ENCODE data around the gene PTPRF. TPM values are rescaled to one million over a fixed set of nuclear protein-coding genes. Genes with fewer than 3 reads are reported as not detected.

PTPRF gene
- polyA plus RNA-seq, 1 experiment: 97.0 TPM

DNA sequence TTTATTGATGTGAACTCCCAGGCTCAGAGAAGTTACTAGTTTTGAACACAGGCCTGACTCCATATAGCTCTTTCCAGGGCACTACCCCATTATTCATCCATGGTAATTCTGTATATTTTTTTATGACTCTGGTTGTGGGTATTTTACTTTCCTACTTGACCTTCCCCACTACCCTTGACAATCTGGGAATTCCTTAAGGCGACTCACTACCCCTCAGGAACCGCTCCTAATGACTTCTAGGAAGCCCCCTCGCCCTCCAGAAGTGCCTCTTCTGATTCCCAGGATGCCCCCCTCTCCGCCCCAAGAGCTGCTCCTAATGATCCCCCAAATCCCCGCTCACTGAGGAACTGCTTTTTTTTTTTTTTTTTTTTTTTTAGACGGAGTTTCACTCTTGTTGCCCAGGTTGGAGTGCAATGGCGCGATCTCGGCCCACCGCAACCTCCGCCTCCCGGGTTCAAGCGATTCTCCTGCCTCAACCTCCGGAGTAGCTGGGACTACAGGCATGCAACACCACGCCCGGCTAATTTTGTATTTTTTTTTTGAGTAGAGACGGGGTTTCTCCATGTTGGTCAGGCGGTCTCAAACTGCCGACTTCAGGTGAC lies 118.3 kb downstream of the PTPRF start:
- DNase-seq (ENCODE audit: low read depth): no peak
- POLR2A ChIA-PET: interaction anchor here (1.2 kb wide), 1 partner anchor 23 kb away, joined by 4 read pairs; no protein-coding TSS in a partner anchor

DNA sequence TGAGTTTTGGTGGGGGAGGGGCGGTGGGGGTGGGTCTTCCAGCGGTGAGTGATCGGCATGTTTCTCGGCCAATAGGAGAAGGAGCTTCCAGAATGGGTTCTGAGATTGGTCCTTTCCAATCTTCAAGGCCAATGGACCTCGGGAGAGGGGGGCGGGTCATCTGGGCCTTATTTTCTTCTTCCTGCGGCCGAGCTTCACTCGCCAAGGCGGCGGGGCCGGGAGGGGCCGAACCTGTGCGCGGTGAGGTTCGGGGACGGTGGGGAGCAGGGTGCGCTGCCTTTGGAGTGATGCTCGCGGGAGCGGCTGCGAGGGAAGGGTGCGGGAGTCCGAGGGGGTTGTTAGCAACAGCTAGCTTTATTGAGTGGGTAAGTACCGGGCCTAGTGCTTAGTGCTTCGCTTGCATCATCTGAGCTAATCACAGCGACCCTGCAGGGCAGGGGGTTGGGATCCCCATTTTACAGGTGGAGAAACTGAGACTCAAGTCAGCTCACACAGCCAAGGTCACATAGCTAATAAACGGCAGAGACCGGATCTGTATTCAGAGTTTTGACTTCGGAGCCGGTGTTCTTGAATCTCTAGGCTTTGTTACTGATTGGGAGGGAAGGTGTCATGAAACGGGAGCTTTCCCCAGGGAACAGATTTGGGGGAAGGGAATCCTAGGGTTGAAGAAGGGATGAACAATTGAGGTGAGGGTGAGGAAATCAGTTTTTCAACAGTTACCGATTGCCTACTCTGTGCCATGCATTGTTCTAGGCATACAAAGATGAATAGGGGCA lies 119.8 kb downstream of the PTPRF start:
- Histone ChIP-seq H3K27me3 (ENCODE audit: control insufficient read depth, insufficient read depth, low read length) (no peaks in the 10 kb centered on the region), H3K36me3 (ENCODE audit: control insufficient read depth, insufficient read depth, low read length) (peaks cover 5% of the 10 kb centered on the region), H3K4me3 (ENCODE audit: low read depth, low read length) (peak overlapping the region; percentile 94)
- peak; percentile 69 for DNase-seq (ENCODE audit: low read depth)
- CTCF ChIA-PET: interaction anchor here (1.0 to 2.5 kb wide), 7 partner anchors 16 to 424 kb away, joined by 3 to 9 read pairs (median 3); no protein-coding TSS in a partner anchor
- POLR2A ChIA-PET: interaction anchor here (0.5 to 1.2 kb wide), 8 partner anchors 16 to 418 kb away, joined by 3 to 6 read pairs (median 3); no protein-coding TSS in a partner anchor
- TF ChIP-seq, protein P1, sequence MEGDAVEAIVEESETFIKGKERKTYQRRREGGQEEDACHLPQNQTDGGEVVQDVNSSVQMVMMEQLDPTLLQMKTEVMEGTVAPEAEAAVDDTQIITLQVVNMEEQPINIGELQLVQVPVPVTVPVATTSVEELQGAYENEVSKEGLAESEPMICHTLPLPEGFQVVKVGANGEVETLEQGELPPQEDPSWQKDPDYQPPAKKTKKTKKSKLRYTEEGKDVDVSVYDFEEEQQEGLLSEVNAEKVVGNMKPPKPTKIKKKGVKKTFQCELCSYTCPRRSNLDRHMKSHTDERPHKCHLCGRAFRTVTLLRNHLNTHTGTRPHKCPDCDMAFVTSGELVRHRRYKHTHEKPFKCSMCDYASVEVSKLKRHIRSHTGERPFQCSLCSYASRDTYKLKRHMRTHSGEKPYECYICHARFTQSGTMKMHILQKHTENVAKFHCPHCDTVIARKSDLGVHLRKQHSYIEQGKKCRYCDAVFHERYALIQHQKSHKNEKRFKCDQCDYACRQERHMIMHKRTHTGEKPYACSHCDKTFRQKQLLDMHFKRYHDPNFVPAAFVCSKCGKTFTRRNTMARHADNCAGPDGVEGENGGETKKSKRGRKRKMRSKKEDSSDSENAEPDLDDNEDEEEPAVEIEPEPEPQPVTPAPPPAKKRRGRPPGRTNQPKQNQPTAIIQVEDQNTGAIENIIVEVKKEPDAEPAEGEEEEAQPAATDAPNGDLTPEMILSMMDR (IDR thresholded peaks at IDR 0.05; ENCODE audit: insufficient read depth, low read depth, low read length): no peak

More for the DNA sequence above, 118.3 kb downstream of the PTPRF start:
- TF ChIP-seq, protein P1 (IDR thresholded peaks at IDR 0.05; ENCODE audit: insufficient read depth, low read depth, low read length): no peak
- Histone ChIP-seq H3K36me3 (ENCODE audit: control insufficient read depth, insufficient read depth, low read length) (peaks cover 2% of the 10 kb centered on the region; the same call in 1 of the 2 replicates), H3K27me3 (ENCODE audit: control insufficient read depth, insufficient read depth, low read length) (no peaks in the 10 kb centered on the region; the same call in 1 of the 2 replicates), H3K4me3 (ENCODE audit: low read depth, low read length) (peak overlapping the region; percentile 94)
- CTCF ChIA-PET: interaction anchor here (1.0 to 2.5 kb wide), 2 partner anchors 286 to 422 kb away, joined by 3 to 7 read pairs; no protein-coding TSS in a partner anchor

DNA sequence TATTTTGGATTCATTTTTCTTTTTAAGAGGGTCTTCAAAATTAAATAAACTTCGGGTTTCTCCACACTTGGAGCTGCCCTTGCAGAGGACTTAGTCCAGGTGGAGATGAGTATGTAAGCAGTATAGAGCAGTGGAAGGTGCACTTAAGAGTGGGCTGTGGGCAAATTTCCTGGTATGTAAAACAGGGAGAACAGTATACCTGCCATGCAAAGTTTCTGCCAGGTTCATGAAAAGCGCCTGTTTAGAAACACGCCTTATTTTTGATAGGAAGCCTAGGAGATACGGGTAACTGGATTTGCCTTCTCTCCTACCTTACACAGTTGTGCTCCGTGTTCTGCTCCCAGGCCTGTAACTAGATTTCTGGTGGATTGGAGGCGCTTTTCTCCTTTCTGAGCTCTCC lies 120.5 kb downstream of the PTPRF start:
- DNase-seq (ENCODE audit: low read depth): no peak
- POLR2A ChIA-PET: interaction anchor here (0.6 to 1.2 kb wide), 2 partner anchors 16 to 319 kb away, joined by 3 to 6 read pairs; partner anchors contain the start of gene DPH2

DNA sequence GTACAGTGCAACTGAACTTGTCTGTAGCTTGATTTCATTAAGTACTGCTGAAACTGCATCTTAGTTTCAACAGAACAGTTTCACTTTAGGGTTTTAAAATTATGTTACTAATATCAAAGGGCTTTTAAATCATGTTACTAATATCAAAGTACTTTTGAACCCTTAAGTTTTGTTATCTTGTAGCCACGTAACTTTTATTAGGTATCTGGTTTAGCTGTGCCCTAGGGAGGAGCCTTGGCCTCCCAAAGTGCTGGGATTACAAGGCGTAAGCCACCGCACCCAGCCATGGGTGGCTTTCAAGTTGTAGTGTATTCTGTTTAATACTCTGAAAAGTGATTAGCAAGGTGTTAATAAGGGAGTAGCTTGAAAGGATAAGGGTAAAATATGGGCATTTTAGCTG lies 121.2 kb downstream of the PTPRF start:
- no peaks in the 10 kb centered on the region for H3K27me3 ChIP-seq (ENCODE audit: control insufficient read depth, insufficient read depth, low read length)
- ChIA-PET POLR2A (interaction anchor here (0.6 kb wide), 1 partner anchor 318 kb away, joined by 3 read pairs; the partner anchor contains the start of gene DPH2), CTCF (interaction anchor here (0.7 to 2.2 kb wide), 8 partner anchors 16 to 283 kb away, joined by 3 to 9 read pairs (median 3); partner anchors contain the start of gene HYI)
- H3K36me3 ChIP-seq (ENCODE audit: control insufficient read depth, insufficient read depth, low read length): peaks cover 13% of the 10 kb centered on the region
- no peak for DNase-seq (ENCODE audit: low read depth)
- peak overlapping the region; percentile 94 for H3K4me3 ChIP-seq (ENCODE audit: low read depth, low read length)
- TF ChIP-seq, protein P1 (IDR thresholded peaks at IDR 0.05; ENCODE audit: insufficient read depth, low read depth, low read length): no peak

More for the DNA sequence above, 120.5 kb downstream of the PTPRF start:
- CTCF ChIA-PET: interaction anchor here (0.9 to 2.2 kb wide), 8 partner anchors 17 to 283 kb away, joined by 3 to 9 read pairs (median 3); partner anchors contain the start of gene HYI
- Histone ChIP-seq H3K36me3 (ENCODE audit: control insufficient read depth, insufficient read depth, low read length) (peaks cover 11% of the 10 kb centered on the region), H3K27me3 (ENCODE audit: control insufficient read depth, insufficient read depth, low read length) (no peaks in the 10 kb centered on the region), H3K4me3 (ENCODE audit: low read depth, low read length) (peak overlapping the region; percentile 94)
- TF ChIP-seq, protein P1 (IDR thresholded peaks at IDR 0.05; ENCODE audit: insufficient read depth, low read depth, low read length): no peak

Measured in BJ (cell line).